Muscle layer of duodenum (tissue), 2 donors: ENCODE data around the gene KIF2A.

Experiments used
- H3K27ac ChIP-seq: one replicate; pipeline ENCODE4 v1.7.0; 2013; ENCODE audit warnings: mild to moderate bottlenecking, low read length
- H3K27me3 ChIP-seq: one replicate; pipeline ENCODE4 v1.7.0; 2013; ENCODE audit warnings: low read depth, mild to moderate bottlenecking, control low read depth, low read length
- H3K36me3 ChIP-seq, 2 donors: one replicate each; pipeline ENCODE4 v1.7.0; 2013; ENCODE audit warnings: low read length in 2 of 2, control low read depth in 1 of 2, mild to moderate bottlenecking in 1 of 2; ENCODE audit not compliant: insufficient read depth in 2 of 2, control insufficient read depth in 1 of 2
- H3K4me1 ChIP-seq, 2 donors: one replicate each; pipeline ENCODE4 v1.7.0; 2013; ENCODE audit warnings: low read length in 2 of 2, mild to moderate bottlenecking in 2 of 2, control low read depth in 1 of 2, moderate library complexity in 1 of 2; ENCODE audit not compliant: insufficient read depth in 2 of 2, control insufficient read depth in 1 of 2
- H3K4me3 ChIP-seq, 2 donors: one replicate each; pipeline ENCODE4 v1.7.0; 2013; ENCODE audit warnings: low read length in 2 of 2, low read depth in 1 of 2, mild to moderate bottlenecking in 1 of 2
- H3K9me3 ChIP-seq, 2 donors: one replicate each; pipeline ENCODE4 v1.7.0; 2013; ENCODE audit warnings: low read length in 2 of 2, control low read depth in 1 of 2, mild to moderate bottlenecking in 1 of 2; ENCODE audit not compliant: control insufficient read depth in 1 of 2
- donor health status: healthy.

KIF2A gene

GRCh38 chr5:62331921-62332320 lies 25.9 kb downstream of the KIF2A start:
- Histone ChIP-seq H3K27me3 (no peaks in the 10 kb centered on the region), H3K4me3 (no peak overlapping the region)

GRCh38 chr5:62333250-62333794 lies 27.3 kb downstream of the KIF2A start:
- Histone ChIP-seq H3K27me3 (no peaks in the 10 kb centered on the region), H3K27ac (no peak overlapping the region), H3K4me3 (no peak overlapping the region), H3K4me1 (no peaks in the 10 kb centered on the region), H3K9me3 (no peaks in the 10 kb centered on the region), H3K36me3 (no peaks in the 10 kb centered on the region)

More at GRCh38 chr5:62331921-62332320, 25.9 kb downstream of the KIF2A start:
- Histone ChIP-seq H3K4me1 (no peaks in the 10 kb centered on the region), H3K27ac (no peak overlapping the region), H3K9me3 (no peaks in the 10 kb centered on the region), H3K36me3 (no peaks in the 10 kb centered on the region)

GRCh38 chr5:62334082-62334481 lies 28.1 kb downstream of the KIF2A start:
- H3K36me3 ChIP-seq = no peaks in the 10 kb centered on the region
- H3K27ac ChIP-seq = no peak overlapping the region
- H3K4me1 ChIP-seq = no peaks in the 10 kb centered on the region
- no peaks in the 10 kb centered on the region for H3K9me3 ChIP-seq
- no peaks in the 10 kb centered on the region for H3K27me3 ChIP-seq
- H3K4me3 ChIP-seq = no peak overlapping the region

- no peaks in the 10 kb centered on the region for H3K9me3 ChIP-seq
- no peak overlapping the region for H3K27ac ChIP-seq
- H3K4me3 ChIP-seq = no peak overlapping the region
- no peaks in the 10 kb centered on the region for H3K4me1 ChIP-seq
- no peaks in the 10 kb centered on the region for H3K27me3 ChIP-seq
- no peaks in the 10 kb centered on the region for H3K36me3 ChIP-seq
Measured at GRCh38 chr5:62340392-62340791, 34.4 kb downstream of the KIF2A start.

- Histone ChIP-seq H3K36me3 (no peaks in the 10 kb centered on the region), H3K27me3 (no peaks in the 10 kb centered on the region), H3K27ac (no peak overlapping the region), H3K4me3 (no peak overlapping the region), H3K9me3 (no peaks in the 10 kb centered on the region), H3K4me1 (no peaks in the 10 kb centered on the region)
Measured at GRCh38 chr5:62340979-62341378, 35.0 kb downstream of the KIF2A start.

- no peak overlapping the region for H3K4me3 ChIP-seq
- H3K27me3 ChIP-seq = no peaks in the 10 kb centered on the region
- no peak overlapping the region for H3K27ac ChIP-seq
- no peaks in the 10 kb centered on the region for H3K36me3 ChIP-seq
- no peaks in the 10 kb centered on the region for H3K9me3 ChIP-seq
- H3K4me1 ChIP-seq = no peaks in the 10 kb centered on the region
Measured at GRCh38 chr5:62341783-62342475, 35.9 kb downstream of the KIF2A start.

- H3K27me3 ChIP-seq = no peaks in the 10 kb centered on the region
- no peak overlapping the region for H3K4me3 ChIP-seq
- H3K27ac ChIP-seq = no peak overlapping the region
- no peaks in the 10 kb centered on the region for H3K4me1 ChIP-seq
- no peaks in the 10 kb centered on the region for H3K9me3 ChIP-seq
- H3K36me3 ChIP-seq = no peaks in the 10 kb centered on the region
Measured at GRCh38 chr5:62342476-62342837, 36.5 kb downstream of the KIF2A start.

- Histone ChIP-seq H3K36me3 (no peaks in the 10 kb centered on the region), H3K9me3 (no peaks in the 10 kb centered on the region), H3K4me3 (no peak overlapping the region), H3K4me1 (no peaks in the 10 kb centered on the region), H3K27me3 (no peaks in the 10 kb centered on the region), H3K27ac (no peak overlapping the region)
Measured at GRCh38 chr5:62343428-62343827, 37.4 kb downstream of the KIF2A start.

- H3K27ac ChIP-seq = no peak overlapping the region
- H3K4me3 ChIP-seq = no peak overlapping the region
- no peaks in the 10 kb centered on the region for H3K9me3 ChIP-seq
- H3K36me3 ChIP-seq = peaks cover 0 to 5% of the 10 kb centered on the region in 2 donors
- no peaks in the 10 kb centered on the region for H3K27me3 ChIP-seq
- no peaks in the 10 kb centered on the region for H3K4me1 ChIP-seq
Measured at GRCh38 chr5:62346748-62347147, 40.7 kb downstream of the KIF2A start.

- Histone ChIP-seq H3K9me3 (no peaks in the 10 kb centered on the region), H3K4me1 (no peaks in the 10 kb centered on the region), H3K36me3 (peaks cover 6 to 11% of the 10 kb centered on the region in 2 donors)
Measured at GRCh38 chr5:62347928-62348327, 41.9 kb downstream of the KIF2A start.

GRCh38 chr5:62348723-62349481 lies 42.9 kb downstream of the KIF2A start:
- H3K9me3 ChIP-seq = no peaks in the 10 kb centered on the region
- H3K27ac ChIP-seq = no peak overlapping the region
- H3K27me3 ChIP-seq = no peaks in the 10 kb centered on the region
- no peaks in the 10 kb centered on the region for H3K4me1 ChIP-seq
- H3K36me3 ChIP-seq = peaks cover 10 to 15% of the 10 kb centered on the region in 2 donors
- H3K4me3 ChIP-seq = no peak overlapping the region

More at GRCh38 chr5:62347928-62348327, 41.9 kb downstream of the KIF2A start:
- no peak overlapping the region for H3K27ac ChIP-seq
- no peak overlapping the region for H3K4me3 ChIP-seq
- no peaks in the 10 kb centered on the region for H3K27me3 ChIP-seq
